IMR-90 (cell line): Measurements from ENCODE around the gene SDK1.

Experiments
- BHLHE40 ChIP-seq: fragments of 150-350 bp; IDR thresholded peaks from 2 replicates; pipeline ENCODE4 v1.6.1; 2016; ENCODE audit warnings: mild to moderate bottlenecking, low read depth, low read length
- NFE2L2 ChIP-seq: fragments of 150-350 bp; IDR thresholded peaks from 2 replicates; pipeline ENCODE4 v1.6.1; 2016; ENCODE audit warnings: low read depth, mild to moderate bottlenecking, low read length
- POLR2A ChIP-seq: IDR thresholded peaks from 2 replicates; pipeline ENCODE4 v1.6.1; 2012; ENCODE audit warnings: mild to moderate bottlenecking, low read depth, low read length
- TF ChIP-seq, protein P1 (sequence below): conservative IDR thresholded peaks from 2 replicates; pipeline ENCODE4 v1.5.1; 2012; ENCODE audit warnings: mild to moderate bottlenecking, low read depth, low read length, improper control_type of control experiment

DNA sequence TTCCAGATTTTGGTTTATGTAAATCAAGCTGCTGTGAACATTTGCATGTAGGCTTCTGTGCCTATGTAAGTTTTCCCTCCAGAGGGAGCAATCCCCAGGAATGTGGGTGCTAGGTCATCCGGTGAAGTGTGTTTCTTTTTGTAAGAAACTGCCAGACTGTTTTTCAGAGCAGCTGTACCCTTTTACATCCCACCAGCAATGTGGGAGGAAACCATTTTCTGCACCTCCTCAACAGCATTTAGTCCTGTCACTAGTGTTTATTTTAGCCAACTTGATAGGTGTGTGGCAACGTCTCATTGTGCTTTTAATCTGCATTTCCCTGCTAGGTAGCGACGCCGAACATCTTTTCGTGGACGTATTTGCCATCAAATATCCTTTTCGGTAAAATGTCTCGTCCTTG, 985.3 kb downstream of the SDK1 start:
- TF ChIP-seq, protein P1, sequence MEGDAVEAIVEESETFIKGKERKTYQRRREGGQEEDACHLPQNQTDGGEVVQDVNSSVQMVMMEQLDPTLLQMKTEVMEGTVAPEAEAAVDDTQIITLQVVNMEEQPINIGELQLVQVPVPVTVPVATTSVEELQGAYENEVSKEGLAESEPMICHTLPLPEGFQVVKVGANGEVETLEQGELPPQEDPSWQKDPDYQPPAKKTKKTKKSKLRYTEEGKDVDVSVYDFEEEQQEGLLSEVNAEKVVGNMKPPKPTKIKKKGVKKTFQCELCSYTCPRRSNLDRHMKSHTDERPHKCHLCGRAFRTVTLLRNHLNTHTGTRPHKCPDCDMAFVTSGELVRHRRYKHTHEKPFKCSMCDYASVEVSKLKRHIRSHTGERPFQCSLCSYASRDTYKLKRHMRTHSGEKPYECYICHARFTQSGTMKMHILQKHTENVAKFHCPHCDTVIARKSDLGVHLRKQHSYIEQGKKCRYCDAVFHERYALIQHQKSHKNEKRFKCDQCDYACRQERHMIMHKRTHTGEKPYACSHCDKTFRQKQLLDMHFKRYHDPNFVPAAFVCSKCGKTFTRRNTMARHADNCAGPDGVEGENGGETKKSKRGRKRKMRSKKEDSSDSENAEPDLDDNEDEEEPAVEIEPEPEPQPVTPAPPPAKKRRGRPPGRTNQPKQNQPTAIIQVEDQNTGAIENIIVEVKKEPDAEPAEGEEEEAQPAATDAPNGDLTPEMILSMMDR = no peak
- TF ChIP-seq BHLHE40 = no peak
- TF ChIP-seq NFE2L2 = no peak
- TF ChIP-seq POLR2A = no peak
